Measurements from ENCODE around the gene FCGR1A.
"Not testable (repeated sequence)": the region's sequence is repeated elsewhere in the genome, so short reads cannot be mapped to it uniquely, and the experiment has no call there.

DNA sequence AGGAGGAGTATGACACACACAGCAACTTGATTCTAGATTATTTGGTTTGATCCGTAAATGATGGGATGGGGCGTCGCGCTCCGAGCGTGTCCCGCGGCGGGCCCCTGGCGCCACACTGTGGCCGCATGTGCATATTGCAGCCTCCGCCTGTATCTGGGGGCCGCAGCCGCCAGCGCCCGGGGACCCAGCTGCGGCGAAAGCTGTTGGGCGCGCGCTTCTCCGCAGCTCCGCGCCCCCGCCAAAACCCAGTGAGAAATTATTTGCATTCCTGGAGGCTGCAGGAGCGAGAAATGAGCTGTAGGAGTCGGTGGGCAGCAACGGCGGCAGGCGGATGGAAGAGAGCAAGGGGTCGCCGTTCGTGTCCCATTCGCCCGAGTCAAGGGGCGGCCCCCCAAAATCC lies 10.0 kb downstream of the FCGR1A start:
- TF ChIP-seq, protein P1, sequence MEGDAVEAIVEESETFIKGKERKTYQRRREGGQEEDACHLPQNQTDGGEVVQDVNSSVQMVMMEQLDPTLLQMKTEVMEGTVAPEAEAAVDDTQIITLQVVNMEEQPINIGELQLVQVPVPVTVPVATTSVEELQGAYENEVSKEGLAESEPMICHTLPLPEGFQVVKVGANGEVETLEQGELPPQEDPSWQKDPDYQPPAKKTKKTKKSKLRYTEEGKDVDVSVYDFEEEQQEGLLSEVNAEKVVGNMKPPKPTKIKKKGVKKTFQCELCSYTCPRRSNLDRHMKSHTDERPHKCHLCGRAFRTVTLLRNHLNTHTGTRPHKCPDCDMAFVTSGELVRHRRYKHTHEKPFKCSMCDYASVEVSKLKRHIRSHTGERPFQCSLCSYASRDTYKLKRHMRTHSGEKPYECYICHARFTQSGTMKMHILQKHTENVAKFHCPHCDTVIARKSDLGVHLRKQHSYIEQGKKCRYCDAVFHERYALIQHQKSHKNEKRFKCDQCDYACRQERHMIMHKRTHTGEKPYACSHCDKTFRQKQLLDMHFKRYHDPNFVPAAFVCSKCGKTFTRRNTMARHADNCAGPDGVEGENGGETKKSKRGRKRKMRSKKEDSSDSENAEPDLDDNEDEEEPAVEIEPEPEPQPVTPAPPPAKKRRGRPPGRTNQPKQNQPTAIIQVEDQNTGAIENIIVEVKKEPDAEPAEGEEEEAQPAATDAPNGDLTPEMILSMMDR (IDR thresholded peaks at IDR 0.05): not testable (repeated sequence)
- not testable (repeated sequence) for TF ChIP-seq POLR2A (IDR thresholded peaks at IDR 0.05)
